ENCODE results near the gene C5orf15.

GRCh38 chr5:134001938-134002731, 33.7 kb upstream of the C5orf15 start:
- TF ChIP-seq, protein P1, sequence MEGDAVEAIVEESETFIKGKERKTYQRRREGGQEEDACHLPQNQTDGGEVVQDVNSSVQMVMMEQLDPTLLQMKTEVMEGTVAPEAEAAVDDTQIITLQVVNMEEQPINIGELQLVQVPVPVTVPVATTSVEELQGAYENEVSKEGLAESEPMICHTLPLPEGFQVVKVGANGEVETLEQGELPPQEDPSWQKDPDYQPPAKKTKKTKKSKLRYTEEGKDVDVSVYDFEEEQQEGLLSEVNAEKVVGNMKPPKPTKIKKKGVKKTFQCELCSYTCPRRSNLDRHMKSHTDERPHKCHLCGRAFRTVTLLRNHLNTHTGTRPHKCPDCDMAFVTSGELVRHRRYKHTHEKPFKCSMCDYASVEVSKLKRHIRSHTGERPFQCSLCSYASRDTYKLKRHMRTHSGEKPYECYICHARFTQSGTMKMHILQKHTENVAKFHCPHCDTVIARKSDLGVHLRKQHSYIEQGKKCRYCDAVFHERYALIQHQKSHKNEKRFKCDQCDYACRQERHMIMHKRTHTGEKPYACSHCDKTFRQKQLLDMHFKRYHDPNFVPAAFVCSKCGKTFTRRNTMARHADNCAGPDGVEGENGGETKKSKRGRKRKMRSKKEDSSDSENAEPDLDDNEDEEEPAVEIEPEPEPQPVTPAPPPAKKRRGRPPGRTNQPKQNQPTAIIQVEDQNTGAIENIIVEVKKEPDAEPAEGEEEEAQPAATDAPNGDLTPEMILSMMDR (IDR thresholded peaks at IDR 0.05; ENCODE audit: borderline replicate concordance, extremely low read depth, low read length, poor library complexity, severe bottlenecking), result no peak
- no peak for TF ChIP-seq EZH2 (IDR thresholded peaks at IDR 0.05; ENCODE audit: borderline replicate concordance, low read depth, low read length, severe bottlenecking)
